ENCODE measurements around the gene BCAN.

Gene BCAN

DNA sequence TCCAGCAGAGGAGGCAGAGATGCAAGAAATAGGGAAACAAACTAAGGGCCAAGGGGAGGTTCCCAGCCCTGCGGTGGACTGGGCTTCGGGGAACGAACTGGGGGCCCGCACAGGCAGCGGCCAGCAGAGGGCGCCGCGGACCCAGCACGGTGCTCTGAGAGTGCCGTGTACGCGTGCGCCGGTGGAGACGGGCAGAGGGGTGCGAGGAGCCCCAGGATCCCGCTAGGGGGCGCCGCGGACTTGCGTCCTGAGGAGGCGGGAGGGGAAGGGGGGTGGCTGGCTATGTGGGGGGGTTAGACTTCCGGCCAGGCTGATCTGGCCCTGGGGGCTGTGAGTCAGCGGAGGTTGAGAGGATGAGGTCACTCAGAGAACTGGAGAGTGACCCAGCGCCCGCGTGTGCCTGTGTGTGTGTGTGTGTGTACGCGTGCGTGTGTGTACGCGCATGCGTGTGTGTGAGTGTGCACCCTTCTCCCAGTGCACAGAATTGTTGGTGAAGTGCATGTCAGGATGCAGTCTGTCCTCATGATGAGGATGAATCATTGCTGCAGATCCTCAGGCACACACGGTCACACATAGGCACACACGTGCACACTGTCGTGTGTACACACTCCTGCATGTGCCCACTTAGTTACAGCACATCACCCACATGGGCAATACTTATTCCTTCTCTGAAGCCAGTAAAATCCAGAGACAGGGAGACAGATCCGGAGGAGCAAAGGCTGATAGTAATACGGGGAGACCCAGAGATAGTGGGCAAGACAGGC is 18.3 kb downstream of the BCAN start:
- Histone ChIP-seq H3K9me3 (ENCODE audit: control insufficient read depth, low read length) (no peaks in the 10 kb centered on the region), H3K36me3 (ENCODE audit: control insufficient read depth, insufficient read depth, low read length) (no peaks in the 10 kb centered on the region), H3K4me1 (ENCODE audit: control insufficient read depth, insufficient read depth, low read length) (peaks cover 58% of the 10 kb centered on the region), H3K27ac (ENCODE audit: insufficient read depth, low read depth, low read length, poor library complexity, severe bottlenecking) (peak overlapping the region; percentile 73), H3K4me3 (ENCODE audit: insufficient read depth, low read depth, low read length) (no peak overlapping the region), H3K27me3 (ENCODE audit: control insufficient read depth, insufficient read depth, low read length, poor library complexity, severe bottlenecking) (peaks cover 46% of the 10 kb centered on the region)
- WGBS, 2 experiments, result 23 to 25% methylated on average over 38 of the region's 38 CpGs

DNA sequence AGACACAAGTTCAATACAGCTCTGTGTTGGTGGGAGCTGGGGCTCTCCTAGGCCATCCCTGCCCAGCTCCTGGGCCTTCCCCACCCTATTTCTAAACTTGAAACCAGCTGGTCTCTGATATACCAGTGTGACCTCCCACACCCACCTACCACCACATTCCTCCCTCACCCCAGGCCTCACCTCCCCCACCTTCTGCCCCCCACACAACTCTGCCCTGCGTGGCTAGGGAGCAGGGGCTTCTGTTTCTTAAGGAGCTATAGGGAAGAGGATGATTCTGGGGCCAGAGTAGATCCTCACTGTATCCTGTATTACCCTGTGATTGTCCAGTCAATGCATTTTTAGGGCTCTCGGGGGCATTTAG is 18.8 kb downstream of the BCAN start:
- Histone ChIP-seq H3K36me3 (ENCODE audit: control insufficient read depth, insufficient read depth, low read length) (no peaks in the 10 kb centered on the region), H3K27me3 (ENCODE audit: control insufficient read depth, insufficient read depth, low read length, poor library complexity, severe bottlenecking) (peaks cover 41% of the 10 kb centered on the region), H3K4me1 (ENCODE audit: control insufficient read depth, insufficient read depth, low read length) (peaks cover 64% of the 10 kb centered on the region), H3K9me3 (ENCODE audit: control insufficient read depth, low read length) (no peaks in the 10 kb centered on the region), H3K27ac (ENCODE audit: insufficient read depth, low read depth, low read length, poor library complexity, severe bottlenecking) (peak overlapping the region; percentile 73), H3K4me3 (ENCODE audit: insufficient read depth, low read depth, low read length) (no peak overlapping the region)
- 71 to 87% methylated on average over 2 of the region's 2 CpGs for WGBS, 2 experiments

DNA sequence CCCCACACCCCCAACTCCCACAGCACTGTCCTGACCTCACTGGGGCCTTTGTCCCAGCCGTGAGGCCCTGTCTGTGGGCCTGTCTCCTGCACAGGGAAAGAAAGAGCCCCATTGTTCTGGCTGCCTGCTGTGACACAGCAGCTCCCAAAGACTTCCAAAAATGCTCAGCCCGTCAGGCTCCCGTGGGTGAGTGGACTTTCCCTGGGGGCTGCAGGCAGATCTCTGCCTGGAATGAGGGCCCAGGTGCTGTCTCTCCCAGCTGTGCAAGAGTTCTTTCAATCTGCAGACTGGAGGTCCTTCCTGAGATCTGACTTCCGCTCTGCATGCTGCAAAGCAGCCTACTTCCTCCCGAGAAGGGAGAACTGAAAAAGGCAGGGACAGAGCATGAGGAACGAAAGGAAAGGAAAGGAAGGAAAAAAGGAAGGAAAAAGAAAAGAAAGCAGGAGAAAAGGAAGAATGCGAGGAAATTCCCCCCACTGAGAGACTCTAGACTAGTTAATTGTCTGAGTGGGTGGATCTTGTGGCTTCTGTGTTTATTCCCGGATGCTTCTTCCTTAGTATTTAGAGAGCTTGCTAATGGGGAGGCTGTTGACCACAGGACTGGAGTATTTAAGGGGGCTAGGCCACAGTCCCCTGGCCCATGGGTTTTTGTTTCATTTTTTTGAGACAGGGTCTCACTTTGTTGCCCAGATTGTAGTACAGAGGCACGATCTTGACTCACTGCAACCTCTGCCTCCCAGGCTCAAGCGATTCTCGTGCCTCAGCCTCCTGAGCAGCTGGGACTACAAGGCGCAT is 20.3 kb downstream of the BCAN start:
- peaks cover 61% of the 10 kb centered on the region for H3K4me1 ChIP-seq (ENCODE audit: control insufficient read depth, insufficient read depth, low read length)
- H3K36me3 ChIP-seq (ENCODE audit: control insufficient read depth, insufficient read depth, low read length), result no peaks in the 10 kb centered on the region
- WGBS, 2 experiments, result 44 to 47% methylated on average over 12 of the region's 12 CpGs
- H3K9me3 ChIP-seq (ENCODE audit: control insufficient read depth, low read length), result no peaks in the 10 kb centered on the region
- peaks cover 26% of the 10 kb centered on the region for H3K27me3 ChIP-seq (ENCODE audit: control insufficient read depth, insufficient read depth, low read length, poor library complexity, severe bottlenecking)
- peak overlapping the region; percentile 76 for H3K27ac ChIP-seq (ENCODE audit: insufficient read depth, low read depth, low read length, poor library complexity, severe bottlenecking)
- H3K4me3 ChIP-seq (ENCODE audit: insufficient read depth, low read depth, low read length), result no peak overlapping the region

DNA sequence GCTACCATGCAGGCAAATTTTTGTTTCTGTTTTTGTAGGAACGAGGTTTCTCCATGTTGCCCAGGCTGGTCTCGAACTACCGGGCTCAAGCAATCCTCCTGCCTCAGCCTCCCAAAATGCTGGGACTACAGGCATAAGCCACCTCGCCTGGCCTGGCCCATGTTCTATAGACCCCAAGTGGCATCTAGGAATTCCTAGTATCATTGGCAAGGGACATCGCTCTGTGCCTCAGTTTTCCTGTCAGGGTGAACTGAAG is 20.8 kb downstream of the BCAN start:
- no peak overlapping the region for H3K27ac ChIP-seq (ENCODE audit: insufficient read depth, low read depth, low read length, poor library complexity, severe bottlenecking)

DNA sequence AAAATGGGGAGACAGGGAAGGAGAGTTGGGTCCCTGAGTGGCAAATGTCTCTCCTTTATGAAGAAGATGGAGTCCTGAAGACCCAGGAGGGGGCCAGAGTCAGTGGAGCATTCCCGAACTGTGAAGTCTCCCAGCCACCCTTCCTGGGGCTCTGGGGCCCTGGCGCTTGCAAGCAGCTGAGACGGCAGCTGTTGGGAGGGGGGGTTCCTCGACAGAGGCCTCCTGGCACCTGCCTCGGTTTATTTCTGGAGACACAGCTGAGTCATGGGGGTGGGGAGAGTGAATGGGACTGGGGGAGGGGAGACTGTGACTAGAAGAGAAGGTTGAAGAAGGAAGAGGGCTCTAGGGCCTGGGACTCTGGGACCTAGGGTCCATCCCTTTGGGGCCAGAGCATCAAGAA is 21.3 kb downstream of the BCAN start:
- Histone ChIP-seq H3K9me3 (ENCODE audit: control insufficient read depth, low read length) (no peaks in the 10 kb centered on the region), H3K27me3 (ENCODE audit: control insufficient read depth, insufficient read depth, low read length, poor library complexity, severe bottlenecking) (peaks cover 16% of the 10 kb centered on the region), H3K27ac (ENCODE audit: insufficient read depth, low read depth, low read length, poor library complexity, severe bottlenecking) (no peak overlapping the region), H3K36me3 (ENCODE audit: control insufficient read depth, insufficient read depth, low read length) (no peaks in the 10 kb centered on the region), H3K4me1 (ENCODE audit: control insufficient read depth, insufficient read depth, low read length) (peaks cover 62% of the 10 kb centered on the region), H3K4me3 (ENCODE audit: insufficient read depth, low read depth, low read length) (no peak overlapping the region)
- 42 to 45% methylated on average over 5 of the region's 5 CpGs for WGBS, 2 experiments

More for the DNA sequence above, 20.8 kb downstream of the BCAN start:
- Histone ChIP-seq H3K4me3 (ENCODE audit: insufficient read depth, low read depth, low read length) (no peak overlapping the region), H3K27me3 (ENCODE audit: control insufficient read depth, insufficient read depth, low read length, poor library complexity, severe bottlenecking) (peaks cover 21% of the 10 kb centered on the region), H3K36me3 (ENCODE audit: control insufficient read depth, insufficient read depth, low read length) (no peaks in the 10 kb centered on the region), H3K4me1 (ENCODE audit: control insufficient read depth, insufficient read depth, low read length) (peaks cover 59% of the 10 kb centered on the region), H3K9me3 (ENCODE audit: control insufficient read depth, low read length) (no peaks in the 10 kb centered on the region)
- WGBS, 2 experiments, result 93 to 95% methylated on average over 5 of the region's 5 CpGs

DNA sequence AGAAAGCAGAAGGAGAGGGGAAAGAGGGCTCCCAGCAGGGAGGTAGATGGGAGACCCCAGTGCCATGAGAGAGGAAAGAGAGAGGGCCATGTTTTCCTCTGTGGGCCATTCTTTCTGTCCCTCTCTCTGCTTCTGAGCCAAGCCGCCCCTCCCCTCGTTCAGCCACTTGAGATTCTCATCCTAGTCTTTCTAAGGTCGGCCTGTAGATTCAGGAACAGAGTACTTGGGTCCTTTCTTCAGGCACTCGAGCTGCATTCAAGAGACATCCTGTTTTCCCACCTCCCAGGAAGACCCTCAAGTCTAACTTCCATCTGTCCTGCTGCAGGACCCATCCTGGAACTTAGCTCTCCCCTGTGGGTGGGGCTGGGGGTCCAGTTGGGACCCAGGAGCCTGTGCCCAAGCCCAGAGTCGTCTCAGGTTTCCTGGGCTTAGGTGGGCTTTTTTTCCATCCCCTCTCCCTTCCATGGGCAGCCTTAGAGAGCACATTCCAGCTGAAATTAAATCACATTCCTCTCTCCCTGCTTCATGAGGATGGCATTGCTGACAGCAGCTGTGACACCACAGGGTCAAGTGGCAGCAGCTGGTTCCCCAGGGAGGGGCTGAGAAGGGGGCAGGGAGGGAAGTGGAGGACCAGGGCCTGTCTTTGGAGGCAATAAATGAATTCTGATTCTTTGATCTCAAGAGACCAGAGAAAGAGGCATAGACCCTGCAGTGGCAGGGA is 22.3 kb downstream of the BCAN start:
- Histone ChIP-seq H3K4me3 (ENCODE audit: insufficient read depth, low read depth, low read length) (no peak overlapping the region), H3K4me1 (ENCODE audit: control insufficient read depth, insufficient read depth, low read length) (peaks cover 71% of the 10 kb centered on the region), H3K27ac (ENCODE audit: insufficient read depth, low read depth, low read length, poor library complexity, severe bottlenecking) (peak overlapping the region; percentile 88), H3K36me3 (ENCODE audit: control insufficient read depth, insufficient read depth, low read length) (no peaks in the 10 kb centered on the region), H3K27me3 (ENCODE audit: control insufficient read depth, insufficient read depth, low read length, poor library complexity, severe bottlenecking) (peaks cover 6% of the 10 kb centered on the region), H3K9me3 (ENCODE audit: control insufficient read depth, low read length) (no peaks in the 10 kb centered on the region)
- 32 to 40% methylated on average over 5 of the region's 5 CpGs for WGBS, 2 experiments

DNA sequence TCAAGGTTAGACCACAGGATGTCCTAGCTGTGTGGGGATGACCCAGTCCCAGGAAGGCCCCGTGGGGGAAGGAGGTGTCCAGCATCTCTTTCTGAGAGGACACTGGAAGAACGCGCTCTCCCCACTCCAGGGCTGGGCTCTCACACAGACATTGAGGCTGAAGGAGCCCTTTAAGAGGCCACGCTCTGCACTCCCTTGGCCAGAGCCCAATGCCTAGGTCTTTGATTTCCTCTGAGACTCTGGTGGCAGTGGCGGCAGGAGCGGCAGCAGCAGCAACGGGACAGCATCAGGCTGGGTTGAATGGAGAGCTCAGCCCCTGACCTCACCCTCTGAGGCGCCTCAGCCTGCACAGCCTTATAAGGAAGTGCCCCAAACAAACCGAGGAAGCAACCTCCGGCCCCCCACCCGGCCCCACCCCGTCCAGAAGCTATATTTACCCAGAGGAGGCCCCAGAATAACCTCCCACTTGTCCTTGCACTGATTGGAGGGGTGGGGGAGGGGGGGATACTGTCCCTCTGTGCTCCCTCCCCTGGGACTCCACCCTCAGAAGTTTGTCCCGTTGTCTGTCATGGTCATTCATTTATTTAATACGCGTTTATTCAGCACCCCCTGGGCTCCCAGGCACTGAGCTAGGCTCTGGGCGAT is 23.0 kb downstream of the BCAN start:
- H3K4me1 ChIP-seq (ENCODE audit: control insufficient read depth, insufficient read depth, low read length), result peaks cover 78% of the 10 kb centered on the region
- H3K36me3 ChIP-seq (ENCODE audit: control insufficient read depth, insufficient read depth, low read length), result no peaks in the 10 kb centered on the region
- no peaks in the 10 kb centered on the region for H3K27me3 ChIP-seq (ENCODE audit: control insufficient read depth, insufficient read depth, low read length, poor library complexity, severe bottlenecking)
- H3K9me3 ChIP-seq (ENCODE audit: control insufficient read depth, low read length), result no peaks in the 10 kb centered on the region
- H3K27ac ChIP-seq (ENCODE audit: insufficient read depth, low read depth, low read length, poor library complexity, severe bottlenecking), result peak overlapping the region; percentile 88
- no peak overlapping the region for H3K4me3 ChIP-seq (ENCODE audit: insufficient read depth, low read depth, low read length)
- 28 to 31% methylated on average over 15 of the region's 16 CpGs for WGBS, 2 experiments

DNA sequence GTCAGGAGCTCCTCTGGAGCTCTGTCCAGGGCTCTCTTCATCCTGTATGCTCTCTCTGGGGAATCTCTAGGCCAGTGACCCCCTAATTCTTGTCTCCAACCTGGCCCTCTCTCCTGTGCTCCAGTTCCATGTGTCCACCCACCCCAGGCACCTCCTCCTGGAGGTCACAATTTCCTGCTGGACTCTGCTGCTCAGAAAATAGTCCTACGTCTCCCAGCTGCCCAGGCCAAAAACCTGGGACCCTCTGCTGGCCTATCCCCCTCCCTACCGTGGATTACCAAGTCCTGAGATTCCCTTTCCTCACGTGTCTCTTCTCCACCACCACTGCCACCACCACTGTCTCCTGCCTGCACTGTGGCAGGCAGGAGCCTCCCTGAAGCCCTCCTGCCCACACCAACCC is 23.6 kb downstream of the BCAN start:
- H3K9me3 ChIP-seq (ENCODE audit: control insufficient read depth, low read length), result no peaks in the 10 kb centered on the region
- no peak overlapping the region for H3K4me3 ChIP-seq (ENCODE audit: insufficient read depth, low read depth, low read length)
- H3K36me3 ChIP-seq (ENCODE audit: control insufficient read depth, insufficient read depth, low read length), result no peaks in the 10 kb centered on the region
- H3K4me1 ChIP-seq (ENCODE audit: control insufficient read depth, insufficient read depth, low read length), result peaks cover 83% of the 10 kb centered on the region
- H3K27ac ChIP-seq (ENCODE audit: insufficient read depth, low read depth, low read length, poor library complexity, severe bottlenecking), result peak overlapping the region; percentile 27
- 62% methylated on average over 3 of the region's 3 CpGs for WGBS, 2 experiments
- no peaks in the 10 kb centered on the region for H3K27me3 ChIP-seq (ENCODE audit: control insufficient read depth, insufficient read depth, low read length, poor library complexity, severe bottlenecking)

DNA sequence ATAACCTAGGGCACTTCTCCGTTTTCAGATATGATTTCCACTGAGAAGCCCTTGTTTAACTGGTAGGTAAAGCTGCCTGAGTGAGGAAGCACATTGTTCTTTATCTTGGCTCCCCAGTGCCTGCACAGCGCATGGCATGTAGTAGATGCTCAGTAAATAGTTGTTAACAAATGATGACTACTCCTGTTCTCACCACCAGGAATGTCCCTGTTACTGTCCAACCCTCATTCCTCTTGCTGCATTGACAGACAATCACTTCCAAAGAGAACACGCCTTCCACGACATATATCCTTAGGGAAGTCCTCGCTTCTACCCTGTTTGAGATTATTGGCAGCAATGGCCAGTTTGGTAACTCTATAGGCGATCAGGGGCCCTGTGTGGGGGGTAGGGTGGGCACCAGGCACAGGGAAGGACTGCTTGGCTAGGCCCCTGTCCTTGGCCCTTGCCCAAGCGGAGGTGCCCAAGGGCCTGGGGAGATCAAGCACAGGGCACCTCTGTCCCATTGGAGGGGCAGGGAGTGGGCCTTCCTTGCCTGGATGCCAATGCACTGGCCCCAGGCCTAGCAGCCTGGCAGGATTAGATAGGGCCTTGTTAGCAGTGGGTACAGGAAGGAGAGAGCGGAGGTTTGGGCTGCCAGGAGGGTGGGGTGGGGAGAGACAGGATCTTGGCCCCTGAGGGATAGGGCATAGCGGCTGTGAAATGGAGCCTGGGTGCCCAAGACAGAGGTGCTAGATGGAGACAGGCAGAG is 25.1 kb downstream of the BCAN start:
- Histone ChIP-seq H3K4me1 (ENCODE audit: control insufficient read depth, insufficient read depth, low read length) (peaks cover 81% of the 10 kb centered on the region), H3K36me3 (ENCODE audit: control insufficient read depth, insufficient read depth, low read length) (peaks cover 12% of the 10 kb centered on the region), H3K9me3 (ENCODE audit: control insufficient read depth, low read length) (no peaks in the 10 kb centered on the region), H3K4me3 (ENCODE audit: insufficient read depth, low read depth, low read length) (no peak overlapping the region), H3K27me3 (ENCODE audit: control insufficient read depth, insufficient read depth, low read length, poor library complexity, severe bottlenecking) (no peaks in the 10 kb centered on the region), H3K27ac (ENCODE audit: insufficient read depth, low read depth, low read length, poor library complexity, severe bottlenecking) (no peak overlapping the region)
- WGBS, 2 experiments, result 93 to 95% methylated on average over 9 of the region's 9 CpGs
